Stimulated activated CD4-positive, alpha-beta T cell treated with anti-CD3 and anti-CD28 coated beads, Interleukin-1b, Interleukin-23, amount 100 ng/mL, for 4 hours (primary cell): ENCODE measurements around the gene RAB40C.

Experiments
- DNase-seq, 2 donors: peaks; one replicate each; pipeline ENCODE4 v3.0.0-alpha.2; 2020; ENCODE audit warnings: low read depth in 2 of 2

Gene RAB40C

GRCh38 chr16:646679-647172 is 56.9 kb downstream of the RAB40C start:
- no peak for DNase-seq

GRCh38 chr16:647173-647902 is 57.5 kb downstream of the RAB40C start:
- DNase-seq: no peak

GRCh38 chr16:648071-648780 is 58.4 kb downstream of the RAB40C start:
- DNase-seq: peak in 1 of 2 donors; percentile 40

GRCh38 chr16:648781-649589 is 59.1 kb downstream of the RAB40C start, which contains the start of gene WDR90:
Gene WDR90, plus strand, starts transcription at chr16:649365. Its CDS starts 52 bp downstream, at chr16:649417.
- DNase-seq: peak; percentile 88 to 93

- DNase-seq: peak in 1 of 2 donors; percentile 21
These were observed 59.8 kb downstream of the RAB40C start for GRCh38 chr16:649631-650030.

GRCh38 chr16:651844-652243 is 62.0 kb downstream of the RAB40C start:
- DNase-seq: no peak

- DNase-seq: no peak
These were observed 62.8 kb downstream of the RAB40C start for GRCh38 chr16:652454-653305.

- no peak for DNase-seq
These were observed 64.2 kb downstream of the RAB40C start for GRCh38 chr16:654034-654433.

- DNase-seq: no peak
These were observed 67.6 kb downstream of the RAB40C start for GRCh38 chr16:657487-657886.

- no peak for DNase-seq
These were observed 69.1 kb downstream of the RAB40C start for GRCh38 chr16:658679-659571.

- DNase-seq: no peak
These were observed 69.8 kb downstream of the RAB40C start for GRCh38 chr16:659618-660017.

- DNase-seq: no peak
These were observed 70.2 kb downstream of the RAB40C start for GRCh38 chr16:660132-660458.

GRCh38 chr16:660459-661183 is 70.8 kb downstream of the RAB40C start:
- DNase-seq: peak in 1 of 2 donors; percentile 65

GRCh38 chr16:661184-661821 is 71.4 kb downstream of the RAB40C start:
- DNase-seq: no peak

- no peak for DNase-seq
These were observed 72.2 kb downstream of the RAB40C start for GRCh38 chr16:662095-662494.

GRCh38 chr16:662597-662996 is 72.7 kb downstream of the RAB40C start:
- no peak for DNase-seq

- no peak for DNase-seq
These were observed 76.7 kb downstream of the RAB40C start for GRCh38 chr16:666572-666971.

- no peak for DNase-seq
These were observed 77.4 kb downstream of the RAB40C start for GRCh38 chr16:667113-667779.
